GM21576 (cell line): ENCODE data around the gene KATNBL1.
"Not testable (repeated sequence)": the region's sequence is repeated elsewhere in the genome, so short reads cannot be mapped to it uniquely, and the experiment has no call there.

Experiments
- ATAC-seq: cut with Tn5 transposase; IDR thresholded peaks from one replicate; pipeline ENCODE4 v1.9.1; 2021; ENCODE audit warnings: mild to moderate bottlenecking, moderate library complexity; ENCODE audit not compliant: unreplicated experiment

Gene KATNBL1

GRCh38 chr15:34120420-34120819 is 89.5 kb downstream of the KATNBL1 start:
- ATAC-seq = not testable (repeated sequence)

- no peak for ATAC-seq
Observed at GRCh38 chr15:34119291-34119690, 90.6 kb downstream of the KATNBL1 start.

GRCh38 chr15:34116620-34117019 is 93.3 kb downstream of the KATNBL1 start:
- ATAC-seq = no peak

GRCh38 chr15:34114739-34115138 is 95.2 kb downstream of the KATNBL1 start:
- no peak for ATAC-seq

DNA sequence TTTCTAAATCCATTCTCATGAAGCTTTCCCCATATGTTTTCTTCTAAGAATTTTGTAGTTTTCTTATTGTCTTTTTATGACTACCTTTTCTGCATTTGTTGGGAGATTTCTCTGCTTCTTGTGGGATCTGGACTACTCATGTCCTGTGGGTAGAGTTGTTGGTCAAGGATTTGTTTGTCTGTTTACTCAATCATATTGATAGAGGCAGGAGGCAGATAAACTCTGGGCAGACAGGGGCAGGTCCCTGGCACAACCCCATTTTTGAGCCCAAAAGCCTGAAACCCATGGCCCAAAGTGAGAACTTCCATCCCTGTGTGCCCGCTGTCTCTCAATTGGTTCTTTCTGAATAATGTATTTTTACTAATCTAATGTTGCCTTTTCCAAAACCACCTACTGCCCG is 95.7 kb downstream of the KATNBL1 start:
- ATAC-seq = no peak

DNA sequence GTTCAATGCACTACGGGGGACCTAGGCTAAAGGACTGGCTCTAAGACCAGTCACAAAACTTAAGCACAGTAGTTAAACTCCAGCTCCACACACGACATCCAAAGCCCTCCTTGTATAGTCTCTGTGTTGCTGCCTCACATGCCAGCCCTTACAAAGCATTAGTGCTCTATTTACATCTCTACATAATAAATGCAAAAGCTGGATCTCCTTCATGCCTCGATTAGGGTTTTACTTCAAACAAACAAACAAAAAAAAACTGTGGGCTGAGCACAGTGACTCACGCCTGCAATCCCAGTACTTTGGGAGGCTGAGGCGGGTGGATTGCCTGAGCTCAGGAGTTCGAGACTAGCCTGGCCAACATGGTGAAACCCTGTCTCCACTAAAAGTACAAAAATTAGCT is 98.4 kb downstream of the KATNBL1 start:
- no peak for ATAC-seq

DNA sequence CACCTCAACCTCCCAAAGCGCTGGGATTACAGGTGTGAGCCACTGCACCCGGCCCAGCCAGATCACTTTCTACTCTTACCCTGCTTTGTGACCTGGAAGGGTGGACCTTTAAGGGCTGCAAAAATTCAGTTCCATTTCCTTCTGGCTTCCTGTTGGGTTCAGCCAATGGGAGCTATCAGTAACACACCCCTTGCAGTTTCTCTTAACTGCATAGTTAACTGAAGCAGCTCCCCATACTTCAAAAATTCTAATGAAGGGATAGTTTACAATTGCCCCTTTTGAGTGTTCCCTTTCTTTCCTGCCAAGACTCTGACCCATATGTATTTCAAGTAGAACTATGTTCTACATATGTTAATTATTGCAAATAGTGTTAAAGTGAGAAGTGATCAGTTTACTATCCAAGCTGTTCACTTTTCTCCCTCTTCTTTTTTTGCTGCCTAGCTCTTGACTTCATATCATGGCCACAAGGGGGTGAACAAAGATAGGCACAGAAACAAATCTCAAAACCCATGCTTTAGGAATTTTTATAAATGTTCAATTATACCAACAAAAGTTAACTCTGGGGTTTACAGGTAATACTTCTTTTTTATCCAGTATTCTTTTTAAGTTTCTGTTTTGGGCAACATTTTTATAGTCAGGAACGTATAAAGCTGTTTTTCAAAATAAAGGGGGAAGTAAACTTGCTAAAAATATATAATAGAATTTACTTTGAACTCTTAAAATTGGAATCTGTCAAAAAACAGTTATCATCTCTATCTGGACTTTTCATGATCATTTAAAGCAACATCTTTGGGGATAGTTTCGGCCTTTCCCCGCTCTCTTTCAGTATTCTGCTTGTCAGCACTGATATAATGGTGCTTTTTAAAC is 99.9 kb downstream of the KATNBL1 start:
- no peak for ATAC-seq

DNA sequence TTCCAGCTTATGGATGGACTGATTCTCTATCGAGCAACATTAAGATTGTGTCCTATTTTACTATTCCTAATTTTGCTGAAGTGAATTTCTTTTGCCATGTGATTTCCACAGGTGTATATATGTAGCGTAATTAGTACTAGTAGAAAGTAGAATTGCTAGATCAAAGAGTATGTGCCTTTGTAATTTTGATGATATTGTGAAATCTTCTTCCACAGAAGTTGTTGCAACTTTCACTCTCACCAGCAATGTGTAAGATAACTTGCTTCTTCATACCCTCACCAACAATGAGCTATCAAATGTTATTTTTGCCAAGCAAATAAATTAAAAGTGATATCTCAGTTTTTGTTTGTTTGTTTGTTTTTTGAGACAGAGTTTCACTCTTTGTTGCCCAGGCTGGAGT is 102.6 kb downstream of the KATNBL1 start:
- ATAC-seq = no peak

GRCh38 chr15:34106423-34106822 is 103.5 kb downstream of the KATNBL1 start:
- no peak for ATAC-seq

- ATAC-seq = no peak
Observed at GRCh38 chr15:34102175-34102925, 107.5 kb downstream of the KATNBL1 start.

DNA sequence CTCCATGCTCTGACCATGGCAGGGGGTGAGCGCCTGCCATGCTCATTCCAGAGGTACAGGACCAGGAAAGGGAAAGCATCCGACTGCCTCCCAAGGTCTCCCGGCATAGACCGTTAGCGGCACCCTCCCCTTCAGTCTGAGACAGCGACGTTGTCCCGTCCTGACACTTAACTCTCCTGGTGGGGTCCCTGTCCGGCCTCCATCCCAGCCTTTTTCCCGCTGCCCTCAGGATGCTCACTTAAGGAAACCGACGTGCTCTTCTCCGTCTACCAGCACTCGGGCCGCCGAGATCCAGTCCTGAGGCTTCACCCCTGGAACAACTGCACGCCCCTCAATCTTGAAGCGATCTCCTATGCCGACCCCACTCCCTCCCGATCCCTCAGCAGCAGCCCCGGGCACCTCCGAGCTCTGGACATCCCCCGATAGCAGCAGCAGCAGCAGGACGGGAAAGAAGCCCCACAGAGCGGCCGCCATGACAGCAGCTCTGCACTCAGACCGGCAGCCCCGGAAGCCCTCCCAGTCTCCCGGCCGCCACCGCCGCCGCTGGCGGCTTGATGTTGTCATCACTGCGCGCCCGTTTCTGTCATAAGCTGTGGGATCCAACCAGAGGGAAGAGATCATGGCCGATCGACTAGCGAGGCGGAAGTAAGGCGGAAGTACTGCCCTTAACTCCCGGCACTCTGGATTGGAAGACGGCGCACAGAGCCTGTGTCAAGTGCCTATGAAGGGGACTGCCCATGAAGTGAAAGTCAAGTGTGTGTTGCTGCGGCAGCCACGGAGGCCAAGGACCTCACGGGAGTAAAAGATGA is 108.3 kb downstream of the KATNBL1 start, which contains the start of the genes EMC7 and PGBD4:
Gene EMC7 (minus strand): TSS at position 497 of the 809 bp plus-strand sequence. CDS start 23 bp downstream, at position 474.
Gene PGBD4 (plus strand): TSS at position 718 of the 809 bp plus-strand sequence. CDS start 449 bp downstream, outside the sequence.
- ATAC-seq = peak; percentile 97

DNA sequence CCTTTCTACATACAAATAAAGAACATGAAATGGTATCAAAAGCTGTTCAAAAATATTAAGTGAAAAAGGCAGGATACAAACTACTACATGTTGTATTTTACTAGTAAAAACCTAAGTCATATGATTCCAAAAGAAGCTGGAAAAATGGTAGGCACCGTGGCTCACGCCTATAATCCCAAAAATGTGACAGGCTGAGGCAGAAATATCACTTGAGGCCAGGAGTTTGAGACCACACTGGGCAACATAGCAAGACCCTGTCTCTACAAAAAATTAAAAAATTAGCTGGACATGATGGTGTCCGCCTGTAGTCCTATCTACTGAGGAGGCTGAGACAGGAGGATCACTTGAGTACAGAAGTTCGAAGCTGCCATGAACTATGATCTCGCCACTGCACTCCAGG is 110.0 kb downstream of the KATNBL1 start:
- ATAC-seq = no peak
